Activated naive CD4-positive, alpha-beta T cell treated with anti-CD3 and anti-CD28 coated beads, Interleukin-2, amount 10 ng/mL, durations not matched to agents 7 days and 5 days (primary cell): Measurements from ENCODE around the gene PIP5K1B.
A peak's percentile ranks its signal among the peaks of the same experiment; 100 is the strongest.

Experiments used
- CTCF ChIA-PET: fragments of 350-600 bp; sonication (Branson Sonifier 250); formaldehyde crosslinking; loops from one replicate; lab custom pipeline; 2021; ENCODE audit warnings: antibody characterized with exemption; lab: Charles Lee
- DNase-seq: peaks from one replicate; pipeline ENCODE4 v3.0.0-alpha.2; 2020
- H3K27ac Mint-ChIP-seq: one replicate; pipeline ENCODE4 v1.8.0; 2021; ENCODE audit warnings: mild to moderate bottlenecking, moderate library complexity, mixed read lengths
- H3K27me3 Mint-ChIP-seq: one replicate; pipeline ENCODE4 v1.8.0; 2021; ENCODE audit warnings: mild to moderate bottlenecking, mixed read lengths
- H3K36me3 Mint-ChIP-seq: one replicate; pipeline ENCODE4 v1.8.0; 2021; ENCODE audit warnings: mixed read lengths
- H3K4me1 Mint-ChIP-seq: one replicate; pipeline ENCODE4 v1.8.0; 2021; ENCODE audit warnings: mixed read lengths
- H3K4me3 Mint-ChIP-seq: one replicate; pipeline ENCODE4 v1.8.0; 2021; ENCODE audit warnings: mild to moderate bottlenecking, moderate library complexity, mixed read lengths
- H3K9me3 Mint-ChIP-seq: one replicate; pipeline ENCODE4 v1.8.0; 2021; ENCODE audit warnings: mixed read lengths

PIP5K1B gene

DNA sequence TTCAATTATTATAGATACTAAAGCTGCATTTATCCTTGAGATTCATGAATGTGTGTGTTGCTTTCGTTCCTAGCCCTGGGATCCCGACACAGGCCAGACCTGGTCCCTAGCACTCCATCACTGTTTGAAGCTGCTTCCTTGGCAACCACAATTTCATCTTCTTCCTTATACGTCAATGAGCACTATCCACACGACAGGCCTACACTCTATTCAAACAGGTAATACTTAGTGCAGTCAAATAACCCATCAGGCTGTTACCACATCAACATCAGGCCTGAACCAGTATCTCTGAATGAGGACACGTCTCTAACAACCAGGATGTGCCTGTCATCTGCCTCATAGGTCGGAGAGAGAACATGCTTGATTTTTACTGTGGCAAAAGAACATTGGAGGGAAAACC, 235.5 kb downstream of the PIP5K1B start:
- no peaks in the 10 kb centered on the region for H3K4me1 Mint-ChIP-seq
- DNase-seq: no peak
- H3K9me3 Mint-ChIP-seq: no peaks in the 10 kb centered on the region
- H3K4me3 Mint-ChIP-seq: no peak overlapping the region
- CTCF ChIA-PET: no interaction called here
- no peaks in the 10 kb centered on the region for H3K36me3 Mint-ChIP-seq
- peaks cover 40% of the 10 kb centered on the region for H3K27me3 Mint-ChIP-seq
- no peak overlapping the region for H3K27ac Mint-ChIP-seq

DNA sequence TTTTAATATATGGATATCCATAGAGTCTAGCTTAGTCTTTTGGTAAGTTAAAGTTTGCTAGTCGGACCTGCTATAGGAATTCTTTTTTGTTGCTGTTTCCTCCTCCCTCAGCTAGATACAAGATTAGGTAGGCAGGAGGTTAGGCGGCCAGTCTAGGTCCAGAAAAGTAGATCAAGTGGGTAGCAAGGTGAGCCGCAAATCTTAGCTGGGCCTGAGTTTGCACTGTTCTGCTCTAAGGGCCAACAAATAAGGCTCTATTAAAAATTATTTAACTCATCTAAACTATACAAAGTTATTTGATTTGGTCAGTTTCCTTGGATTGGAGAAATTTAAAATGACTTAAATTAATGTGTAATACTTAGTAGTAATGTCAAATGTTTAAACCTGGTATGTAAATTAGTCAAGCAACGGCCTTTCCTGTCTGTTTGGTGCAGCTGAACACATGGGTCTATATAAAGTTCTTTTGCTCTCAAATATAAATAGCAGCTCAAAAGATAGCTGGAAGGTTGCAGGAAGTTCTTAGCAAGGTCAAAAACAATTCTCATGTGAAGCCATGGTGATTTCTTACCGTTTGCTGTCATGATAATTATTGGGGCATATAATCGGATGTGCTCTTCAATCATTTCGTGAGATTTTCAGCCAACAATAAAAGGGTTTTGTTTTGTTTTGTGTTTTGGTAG, 236.9 kb downstream of the PIP5K1B start:
- H3K27ac Mint-ChIP-seq: no peak overlapping the region
- H3K36me3 Mint-ChIP-seq: no peaks in the 10 kb centered on the region
- peaks cover 40% of the 10 kb centered on the region for H3K27me3 Mint-ChIP-seq
- H3K9me3 Mint-ChIP-seq: no peaks in the 10 kb centered on the region
- no peak for DNase-seq
- no peak overlapping the region for H3K4me3 Mint-ChIP-seq
- H3K4me1 Mint-ChIP-seq: no peaks in the 10 kb centered on the region
- CTCF ChIA-PET: interaction anchor here (0.6 to 1.2 kb wide), 2 partner anchors 10 to 57 kb away, joined by 3 read pairs; no protein-coding TSS in a partner anchor

DNA sequence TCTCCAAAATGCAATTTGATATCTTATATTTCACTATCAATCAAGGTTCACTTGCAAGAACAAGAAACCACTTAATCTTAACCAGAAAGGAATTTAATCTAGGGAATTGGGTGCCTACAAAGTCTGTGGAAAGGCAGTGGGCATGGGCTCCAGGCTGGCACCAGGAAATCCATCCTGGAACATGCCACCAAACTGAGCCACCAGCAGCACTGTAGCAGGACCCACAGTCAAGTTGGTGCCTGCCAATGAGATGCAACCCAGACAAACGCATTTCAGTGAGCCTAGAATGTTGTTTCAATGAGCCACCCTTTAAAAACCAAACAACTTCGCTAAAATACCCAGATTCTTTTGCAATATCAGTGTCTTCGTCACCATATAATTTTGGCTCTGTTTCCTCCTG, 237.8 kb downstream of the PIP5K1B start:
- Mint-ChIP-seq H3K27me3 (peaks cover 35% of the 10 kb centered on the region), H3K4me3 (no peak overlapping the region), H3K9me3 (no peaks in the 10 kb centered on the region), H3K4me1 (no peaks in the 10 kb centered on the region), H3K27ac (no peak overlapping the region), H3K36me3 (no peaks in the 10 kb centered on the region)
- no peak for DNase-seq
- CTCF ChIA-PET: no interaction called here

DNA sequence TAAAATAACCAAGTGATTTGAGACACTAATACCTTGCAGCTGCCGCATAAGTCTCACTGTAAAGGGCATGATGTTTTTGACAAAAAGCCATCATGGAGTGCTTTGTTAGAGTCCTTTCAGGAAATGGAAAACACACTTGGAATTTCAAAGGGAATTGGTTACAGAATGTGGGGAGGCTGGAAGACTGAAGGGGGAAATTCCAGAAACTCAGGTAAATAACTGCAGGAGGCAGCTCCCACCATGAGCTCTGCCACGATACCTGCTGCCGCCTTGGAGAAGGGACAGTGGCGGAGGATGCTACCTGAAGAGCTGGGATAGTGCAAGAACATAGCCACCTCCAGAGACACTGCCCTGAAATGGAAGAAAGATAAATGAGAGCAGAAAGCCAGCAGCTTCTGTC, 242.0 kb downstream of the PIP5K1B start:
- CTCF ChIA-PET: interaction anchor here (2.5 kb wide), 1 partner anchor 52 kb away, joined by 5 read pairs; no protein-coding TSS in a partner anchor
- peaks cover 10% of the 10 kb centered on the region for H3K4me1 Mint-ChIP-seq
- H3K27ac Mint-ChIP-seq: no peak overlapping the region
- H3K4me3 Mint-ChIP-seq: no peak overlapping the region
- peaks cover 19% of the 10 kb centered on the region for H3K27me3 Mint-ChIP-seq
- no peak for DNase-seq
- no peaks in the 10 kb centered on the region for H3K9me3 Mint-ChIP-seq
- H3K36me3 Mint-ChIP-seq: no peaks in the 10 kb centered on the region

DNA sequence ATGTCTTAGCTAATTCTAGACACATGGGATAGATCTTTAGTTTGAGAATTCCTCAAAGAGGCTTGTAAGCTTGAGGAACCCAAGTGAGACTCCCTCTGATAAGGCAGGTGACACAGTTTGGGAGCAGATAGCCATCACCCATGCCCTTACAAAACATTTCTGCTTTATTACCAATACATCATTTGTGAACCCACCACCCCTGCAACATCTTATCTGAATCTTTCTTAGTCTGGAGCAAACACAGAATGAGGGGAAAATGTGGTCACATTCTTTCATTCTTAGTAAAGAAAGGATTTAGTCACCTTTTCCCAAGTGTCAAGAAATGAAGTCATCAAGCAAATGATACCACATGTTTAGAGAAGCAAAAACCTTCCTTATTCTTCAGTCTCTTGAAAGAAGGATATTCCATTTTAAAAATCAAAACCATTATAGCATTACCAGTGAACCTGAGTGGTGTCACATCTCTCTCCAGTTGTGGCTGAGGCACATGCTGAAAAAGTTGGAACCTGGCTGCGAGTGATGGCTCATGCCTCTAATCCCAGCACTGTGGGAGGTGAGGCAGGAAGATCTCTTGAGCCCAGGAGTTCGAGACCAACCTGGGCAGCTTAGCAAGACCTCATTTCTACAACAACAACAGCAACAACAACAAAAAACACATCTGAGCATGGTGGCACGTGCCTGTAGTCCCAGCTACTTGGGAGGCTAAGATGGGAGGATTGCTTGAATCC, 243.0 kb downstream of the PIP5K1B start:
- CTCF ChIA-PET: no interaction called here
- Mint-ChIP-seq H3K27ac (no peak overlapping the region), H3K4me1 (peaks cover 15% of the 10 kb centered on the region), H3K36me3 (no peaks in the 10 kb centered on the region), H3K27me3 (peaks cover 19% of the 10 kb centered on the region), H3K4me3 (no peak overlapping the region), H3K9me3 (no peaks in the 10 kb centered on the region)
- no peak for DNase-seq

DNA sequence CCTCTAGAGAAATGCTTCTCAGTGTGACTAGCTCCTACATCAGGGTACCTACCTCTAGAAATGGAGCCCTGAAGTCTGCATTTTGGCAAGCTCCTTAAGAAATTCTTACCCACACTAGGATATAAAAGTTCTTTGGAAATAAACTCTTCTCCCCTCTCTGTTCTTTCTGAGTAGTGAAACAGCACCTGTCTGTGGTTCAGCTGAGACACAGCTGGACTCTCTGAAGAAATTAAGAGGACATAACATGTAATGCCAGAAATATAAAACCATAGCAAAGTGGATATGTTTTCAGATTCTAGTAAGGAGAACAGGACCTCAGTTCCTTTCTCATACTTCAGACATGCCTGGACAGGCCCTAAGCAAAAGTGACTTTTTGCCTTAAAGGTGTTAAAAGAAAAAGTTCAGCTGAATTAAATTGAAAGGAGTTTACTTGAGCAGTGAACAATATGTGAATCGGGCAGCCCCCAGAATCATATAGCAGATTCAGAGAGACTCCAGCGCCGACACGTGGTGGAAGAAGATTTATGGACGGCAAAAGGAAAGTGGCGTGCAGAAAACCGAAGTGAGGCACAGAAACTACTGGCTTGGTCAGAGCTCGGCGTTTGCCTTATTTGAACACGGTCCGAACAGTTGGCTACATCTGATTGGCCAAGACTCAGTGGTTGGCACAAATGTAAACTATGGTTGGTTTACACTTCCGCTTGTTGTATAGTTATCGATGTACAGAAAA, 244.4 kb downstream of the PIP5K1B start:
- Mint-ChIP-seq H3K36me3 (no peaks in the 10 kb centered on the region), H3K27ac (no peak overlapping the region), H3K4me1 (peaks cover 17% of the 10 kb centered on the region)

DNA sequence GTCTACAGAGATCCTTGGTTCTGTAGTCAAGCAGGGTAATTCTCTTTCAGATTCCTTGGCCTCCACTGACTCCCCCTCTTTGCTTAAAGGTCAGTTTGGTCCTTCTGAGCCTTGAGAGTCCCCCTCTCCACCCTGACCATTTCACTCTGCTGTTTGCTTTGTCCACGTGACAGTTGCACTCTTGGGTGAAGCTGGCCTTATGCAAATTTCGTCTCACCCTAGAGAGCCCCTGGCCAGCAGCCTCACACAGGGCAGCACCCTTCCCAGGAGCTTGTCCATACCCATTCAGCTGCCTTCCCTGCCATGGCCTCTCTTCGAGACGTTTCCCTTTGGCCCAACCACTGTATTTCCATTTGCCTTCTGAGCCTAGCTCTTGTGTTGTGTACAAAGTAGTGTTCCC, 245.1 kb downstream of the PIP5K1B start:
- Mint-ChIP-seq H3K9me3 (no peaks in the 10 kb centered on the region), H3K4me1 (peaks cover 25% of the 10 kb centered on the region), H3K27ac (no peak overlapping the region), H3K27me3 (peaks cover 11% of the 10 kb centered on the region), H3K4me3 (no peak overlapping the region), H3K36me3 (no peaks in the 10 kb centered on the region)
- CTCF ChIA-PET: interaction anchor here (0.6 to 3.4 kb wide), 16 partner anchors 8 to 383 kb away, joined by 3 to 39 read pairs (median 4); partner anchors contain the start of gene PIP5K1B
- no peak for DNase-seq

More for the DNA sequence above, 244.4 kb downstream of the PIP5K1B start:
- peaks cover 17% of the 10 kb centered on the region for H3K27me3 Mint-ChIP-seq
- no peaks in the 10 kb centered on the region for H3K9me3 Mint-ChIP-seq
- peak; percentile 59 for DNase-seq
- H3K4me3 Mint-ChIP-seq: no peak overlapping the region
- CTCF ChIA-PET: interaction anchor here (0.6 to 3.4 kb wide), 22 partner anchors 9 to 383 kb away, joined by 3 to 39 read pairs (median 4); partner anchors contain the start of gene PIP5K1B

DNA sequence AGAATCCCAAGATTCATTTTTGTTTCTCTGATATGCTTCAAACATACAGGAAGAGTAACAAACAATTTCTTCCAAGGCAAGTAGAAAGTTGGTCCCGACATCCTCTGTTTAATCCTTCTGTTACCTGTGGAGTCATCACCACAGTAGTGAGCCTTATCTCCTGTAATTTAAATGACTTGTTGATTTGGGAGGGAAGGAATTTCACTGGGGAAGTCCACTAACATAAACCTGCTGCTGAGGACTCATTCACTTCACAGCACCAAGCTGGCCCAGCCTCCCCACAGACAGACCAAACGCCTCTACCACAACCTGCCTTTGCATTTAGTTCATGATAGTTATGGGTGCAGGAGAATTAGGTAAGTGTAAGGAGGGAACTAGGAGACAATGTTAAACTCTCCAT, 245.6 kb downstream of the PIP5K1B start:
- CTCF ChIA-PET: interaction anchor here (0.6 to 3.4 kb wide), 8 partner anchors 7 to 384 kb away, joined by 3 to 39 read pairs (median 4); no protein-coding TSS in a partner anchor
- Mint-ChIP-seq H3K4me3 (no peak overlapping the region), H3K36me3 (no peaks in the 10 kb centered on the region), H3K27me3 (peaks cover 11% of the 10 kb centered on the region), H3K4me1 (peaks cover 28% of the 10 kb centered on the region), H3K9me3 (no peaks in the 10 kb centered on the region), H3K27ac (no peak overlapping the region)
- DNase-seq: no peak

DNA sequence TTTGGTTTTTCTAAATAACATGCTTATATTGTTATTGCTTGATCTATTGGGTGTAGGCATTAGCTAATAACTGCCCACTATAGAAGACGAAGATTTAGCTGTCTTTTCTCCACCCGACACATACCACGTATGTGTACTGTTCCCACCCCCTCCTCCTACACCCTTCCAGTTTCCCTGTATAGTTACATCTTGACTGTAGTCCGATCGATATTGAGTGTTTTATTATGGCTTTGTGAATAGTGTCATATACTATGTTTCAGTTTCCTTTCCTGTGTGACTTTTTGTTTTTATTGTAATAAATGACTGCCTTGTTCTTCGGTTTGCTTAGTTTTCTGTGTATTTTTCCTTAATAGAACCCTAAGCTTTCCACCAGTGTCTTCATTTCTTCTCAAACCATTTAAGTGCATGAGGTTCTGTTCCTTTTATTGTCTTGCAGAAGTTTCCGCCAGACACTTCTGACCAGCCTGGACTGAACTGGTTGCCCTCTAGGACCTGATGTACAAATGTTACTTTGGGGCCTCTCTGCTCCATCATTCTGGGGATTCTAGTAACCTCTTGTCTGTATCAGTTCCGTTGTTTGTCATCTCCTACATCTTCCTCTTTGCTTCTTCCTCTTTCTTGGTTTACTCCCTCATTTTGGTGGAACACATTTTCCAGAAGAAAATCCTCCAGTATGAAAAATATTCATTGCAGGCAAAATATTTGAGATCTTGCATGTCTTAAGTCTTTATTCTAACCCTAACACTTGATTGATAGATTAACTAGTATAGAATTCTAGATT, 247.0 kb downstream of the PIP5K1B start:
- no peak overlapping the region for H3K4me3 Mint-ChIP-seq
- CTCF ChIA-PET: interaction anchor here (0.6 to 3.4 kb wide), 4 partner anchors 15 to 368 kb away, joined by 3 to 39 read pairs (median 3); no protein-coding TSS in a partner anchor
- no peaks in the 10 kb centered on the region for H3K9me3 Mint-ChIP-seq
- no peak for DNase-seq
- H3K27me3 Mint-ChIP-seq: peaks cover 2% of the 10 kb centered on the region
- no peak overlapping the region for H3K27ac Mint-ChIP-seq
- peaks cover 28% of the 10 kb centered on the region for H3K4me1 Mint-ChIP-seq
- H3K36me3 Mint-ChIP-seq: peaks cover 1% of the 10 kb centered on the region

DNA sequence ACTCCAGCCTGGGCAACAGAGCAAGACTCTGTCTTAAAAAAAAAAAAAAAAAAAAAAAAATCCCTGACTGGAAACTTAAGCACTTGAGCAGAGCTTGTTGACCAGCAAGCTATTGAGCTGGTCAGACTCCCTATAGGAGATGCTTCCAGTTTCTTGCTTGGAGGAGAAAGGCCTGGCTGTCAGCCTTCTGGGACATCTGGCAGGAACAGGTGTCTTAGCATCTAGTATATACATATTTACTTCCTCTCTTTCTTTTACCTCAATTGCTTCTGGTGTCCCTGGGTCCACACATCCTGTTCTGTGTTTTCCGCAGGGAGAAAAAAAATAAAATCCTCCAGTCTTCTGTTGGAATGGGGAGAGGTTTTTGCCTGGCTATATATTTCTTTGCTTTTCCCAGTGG, 248.7 kb downstream of the PIP5K1B start:
- Mint-ChIP-seq H3K4me1 (peaks cover 28% of the 10 kb centered on the region), H3K4me3 (no peak overlapping the region), H3K27me3 (no peaks in the 10 kb centered on the region), H3K27ac (no peak overlapping the region), H3K36me3 (peaks cover 1% of the 10 kb centered on the region), H3K9me3 (no peaks in the 10 kb centered on the region)
- CTCF ChIA-PET: interaction anchor here (0.7 to 1.8 kb wide), 4 partner anchors 14 to 77 kb away, joined by 3 to 4 read pairs (median 3); no protein-coding TSS in a partner anchor
- DNase-seq: no peak

DNA sequence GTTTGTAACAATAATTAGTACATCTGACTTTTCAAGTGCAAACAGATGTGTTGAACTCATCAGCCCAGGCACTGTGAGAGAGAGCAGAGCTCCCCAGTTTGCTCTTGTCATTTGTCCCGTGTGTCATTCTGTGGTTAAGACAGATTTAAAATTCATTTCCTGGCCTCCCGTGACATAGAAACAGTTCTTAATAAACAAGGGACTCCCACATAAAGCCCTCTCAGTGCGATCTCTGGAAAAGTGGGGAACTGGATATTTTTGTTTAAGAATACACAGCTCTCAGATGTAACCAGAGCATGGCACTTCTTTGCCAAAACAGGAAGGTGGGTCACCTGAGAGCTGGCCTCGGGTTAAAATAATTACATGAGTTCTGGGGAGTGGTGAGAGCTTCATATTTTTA, 250.3 kb downstream of the PIP5K1B start:
- Mint-ChIP-seq H3K4me1 (peaks cover 21% of the 10 kb centered on the region), H3K4me3 (no peak overlapping the region), H3K27me3 (peaks cover 3% of the 10 kb centered on the region), H3K27ac (no peak overlapping the region), H3K9me3 (no peaks in the 10 kb centered on the region), H3K36me3 (peaks cover 1% of the 10 kb centered on the region)
- no peak for DNase-seq
- CTCF ChIA-PET: interaction anchor here (0.8 to 1.8 kb wide), 3 partner anchors 12 to 44 kb away, joined by 3 to 10 read pairs (median 4); no protein-coding TSS in a partner anchor

DNA sequence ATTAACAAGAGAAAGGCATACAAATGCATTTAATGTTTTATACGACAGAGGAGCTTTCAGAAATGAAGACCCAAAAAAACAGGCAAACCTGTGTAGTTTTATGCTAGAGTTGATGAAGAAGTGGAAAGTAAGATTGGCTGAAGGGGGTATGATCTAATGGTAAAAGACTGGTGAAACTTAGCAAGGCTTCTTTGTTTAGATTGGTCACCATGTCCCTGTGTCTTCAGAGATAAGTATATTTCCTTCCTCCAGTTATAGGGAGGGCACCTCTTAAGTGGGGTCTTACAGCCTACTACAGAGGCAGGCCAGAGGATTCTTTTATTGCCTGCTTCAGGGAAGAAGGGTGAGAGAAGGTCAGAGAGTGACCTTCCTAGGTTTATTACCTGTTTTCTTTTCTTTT, 252.4 kb downstream of the PIP5K1B start:
- Mint-ChIP-seq H3K4me1 (peaks cover 14% of the 10 kb centered on the region), H3K27ac (no peak overlapping the region), H3K4me3 (no peak overlapping the region), H3K27me3 (peaks cover 11% of the 10 kb centered on the region), H3K36me3 (peaks cover 1% of the 10 kb centered on the region), H3K9me3 (no peaks in the 10 kb centered on the region)
- CTCF ChIA-PET: interaction anchor here (0.6 to 1.6 kb wide), 7 partner anchors 7 to 218 kb away, joined by 3 to 5 read pairs (median 3); no protein-coding TSS in a partner anchor
- DNase-seq: no peak

DNA sequence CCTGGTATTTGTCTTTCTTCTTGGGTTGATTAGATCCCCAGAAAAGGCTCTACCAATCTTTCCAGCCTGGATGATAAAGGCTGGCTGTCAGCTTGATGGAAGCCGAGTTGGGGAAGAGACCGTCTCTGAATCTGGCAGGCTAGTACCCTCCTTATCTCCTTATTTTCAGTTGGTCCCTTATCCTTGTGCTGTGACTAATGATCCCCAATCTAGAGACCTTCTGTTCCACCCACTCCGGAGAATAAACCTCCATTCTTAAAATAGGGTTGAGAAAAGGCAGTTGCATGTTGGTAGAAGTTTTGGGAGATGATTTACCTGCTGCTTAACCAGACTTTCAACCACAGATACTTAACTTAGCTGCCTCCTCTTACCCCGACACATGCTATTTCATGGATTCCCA, 256.5 kb downstream of the PIP5K1B start:
- CTCF ChIA-PET: no interaction called here
- DNase-seq: no peak
- H3K9me3 Mint-ChIP-seq: no peaks in the 10 kb centered on the region
- no peaks in the 10 kb centered on the region for H3K4me1 Mint-ChIP-seq
- H3K4me3 Mint-ChIP-seq: no peak overlapping the region
- H3K27ac Mint-ChIP-seq: no peak overlapping the region
- H3K36me3 Mint-ChIP-seq: no peaks in the 10 kb centered on the region
- peaks cover 11% of the 10 kb centered on the region for H3K27me3 Mint-ChIP-seq
